GM12878 (cell line): ENCODE data around the gene KLK5.

Experiments
- EZH2 ChIP-seq: IDR thresholded peaks from 2 replicates; pipeline ENCODE4 v1.6.1; 2012; ENCODE audit warnings: low read depth, mild to moderate bottlenecking, control low read depth, inconsistent platforms, low read length, borderline replicate concordance; ENCODE audit not compliant: control insufficient read depth
- HCFC1 ChIP-seq: fragments of 150-350 bp; IDR thresholded peaks from 2 replicates; pipeline ENCODE4 v1.6.1; 2014; ENCODE audit warnings: low read length
- MEF2A ChIP-seq: IDR thresholded peaks from 2 replicates; pipeline ENCODE4 v1.6.1; 2011; ENCODE audit warnings: low read depth, mild to moderate bottlenecking, low read length, moderate library complexity; ENCODE audit not compliant: insufficient read depth
- ZNF24 ChIP-seq: fragments of 450-650 bp; IDR thresholded peaks from 2 replicates; pipeline ENCODE4 v1.6.1; 2017; ENCODE audit warnings: antibody characterized with exemption, mild to moderate bottlenecking
- TF ChIP-seq, protein P1 (sequence below), 3 experiments: IDR thresholded peaks in 2 of 3; conservative IDR thresholded peaks in 1 of 3; 2 replicates each; pipeline ENCODE4 v1.5.1; 2011; ENCODE audit warnings: low read depth in 3 of 3, low read length in 3 of 3, mild to moderate bottlenecking in 3 of 3, control low read depth in 2 of 3, moderate library complexity in 2 of 3, inconsistent platforms in 1 of 3, mixed read lengths in 1 of 3; ENCODE audit not compliant: control insufficient read depth in 2 of 3, insufficient read depth in 1 of 3; ENCODE audit errors: extremely low read depth in 1 of 3
- TF ChIP-seq, protein P2 (sequence below): fragments of 450-650 bp; IDR thresholded peaks from 2 replicates; pipeline ENCODE4 v1.6.1; 2017; ENCODE audit warnings: antibody characterized with exemption, mild to moderate bottlenecking, moderate library complexity
- TF ChIP-seq, protein P3 (sequence below): fragments of 150-350 bp; IDR thresholded peaks from 2 replicates; pipeline ENCODE4 v1.6.1; 2016; ENCODE audit warnings: low read depth, low read length
- TF ChIP-seq, protein P4 (sequence below): fragments of 450-650 bp; conservative IDR thresholded peaks from 2 replicates; pipeline ENCODE4 v1.6.1; 2017; ENCODE audit warnings: mild to moderate bottlenecking, moderate library complexity
- TF ChIP-seq, protein P5 (sequence below): IDR thresholded peaks from 2 replicates; pipeline ENCODE4 v1.6.1; 2012; ENCODE audit warnings: low read depth, low read length, improper control_type of control experiment

DNA sequence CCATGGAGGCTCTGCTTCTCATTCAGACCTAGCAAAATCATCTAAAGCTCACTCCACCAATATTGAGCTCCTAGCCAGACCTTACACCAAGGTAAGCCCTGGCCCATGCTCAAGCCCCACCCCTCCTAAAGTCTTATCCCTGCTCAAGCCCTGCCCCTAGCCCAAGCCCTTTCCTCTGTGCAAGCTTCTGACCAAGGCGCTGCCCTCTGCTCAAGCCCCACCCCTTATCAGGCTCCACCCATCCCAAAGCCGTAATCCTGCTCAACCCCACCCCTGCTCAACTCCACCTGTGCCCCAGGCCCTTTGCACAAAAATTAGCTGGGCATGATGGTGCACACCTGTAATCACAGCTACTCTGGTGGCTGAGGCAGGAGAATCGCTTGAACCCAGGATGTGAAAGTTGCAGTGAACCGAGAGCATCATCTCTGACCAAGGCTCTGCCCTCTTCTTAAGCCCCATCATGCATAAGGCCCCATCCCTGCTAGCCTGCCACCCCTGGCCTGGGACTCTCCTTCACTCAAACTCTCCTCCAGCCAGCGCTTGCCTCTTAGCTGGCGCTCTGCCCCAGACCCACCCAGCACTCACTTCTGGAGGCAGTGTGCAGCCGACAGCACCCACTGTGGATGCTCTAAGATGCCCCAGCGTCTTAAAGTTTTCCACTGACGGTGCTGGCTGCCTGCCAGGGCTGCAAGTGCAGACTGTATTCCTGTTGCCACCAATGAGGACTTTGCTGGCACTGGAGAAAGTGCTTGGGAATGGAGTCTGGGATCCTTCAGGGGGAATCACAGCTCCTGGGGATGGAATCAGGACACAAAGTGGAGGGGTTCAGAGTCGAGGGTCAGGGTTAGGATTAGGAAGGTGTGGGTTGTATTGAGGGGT is 58.1 kb downstream of the KLK5 start:
- TF ChIP-seq MEF2A (no peak), EZH2 (no peak), ZNF24 (no peak), HCFC1 (no peak)
- TF ChIP-seq, protein P1, sequence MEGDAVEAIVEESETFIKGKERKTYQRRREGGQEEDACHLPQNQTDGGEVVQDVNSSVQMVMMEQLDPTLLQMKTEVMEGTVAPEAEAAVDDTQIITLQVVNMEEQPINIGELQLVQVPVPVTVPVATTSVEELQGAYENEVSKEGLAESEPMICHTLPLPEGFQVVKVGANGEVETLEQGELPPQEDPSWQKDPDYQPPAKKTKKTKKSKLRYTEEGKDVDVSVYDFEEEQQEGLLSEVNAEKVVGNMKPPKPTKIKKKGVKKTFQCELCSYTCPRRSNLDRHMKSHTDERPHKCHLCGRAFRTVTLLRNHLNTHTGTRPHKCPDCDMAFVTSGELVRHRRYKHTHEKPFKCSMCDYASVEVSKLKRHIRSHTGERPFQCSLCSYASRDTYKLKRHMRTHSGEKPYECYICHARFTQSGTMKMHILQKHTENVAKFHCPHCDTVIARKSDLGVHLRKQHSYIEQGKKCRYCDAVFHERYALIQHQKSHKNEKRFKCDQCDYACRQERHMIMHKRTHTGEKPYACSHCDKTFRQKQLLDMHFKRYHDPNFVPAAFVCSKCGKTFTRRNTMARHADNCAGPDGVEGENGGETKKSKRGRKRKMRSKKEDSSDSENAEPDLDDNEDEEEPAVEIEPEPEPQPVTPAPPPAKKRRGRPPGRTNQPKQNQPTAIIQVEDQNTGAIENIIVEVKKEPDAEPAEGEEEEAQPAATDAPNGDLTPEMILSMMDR (IDR thresholded peaks at IDR 0.05 in 2 of 3, conservative IDR thresholded peaks at IDR 0.05 in 1 of 3; ENCODE audit: control insufficient read depth in 2 of 3, extremely low read depth in 1 of 3, insufficient read depth in 1 of 3, low read depth in 3 of 3, low read length in 3 of 3) = no peak
- TF ChIP-seq, protein P2, sequence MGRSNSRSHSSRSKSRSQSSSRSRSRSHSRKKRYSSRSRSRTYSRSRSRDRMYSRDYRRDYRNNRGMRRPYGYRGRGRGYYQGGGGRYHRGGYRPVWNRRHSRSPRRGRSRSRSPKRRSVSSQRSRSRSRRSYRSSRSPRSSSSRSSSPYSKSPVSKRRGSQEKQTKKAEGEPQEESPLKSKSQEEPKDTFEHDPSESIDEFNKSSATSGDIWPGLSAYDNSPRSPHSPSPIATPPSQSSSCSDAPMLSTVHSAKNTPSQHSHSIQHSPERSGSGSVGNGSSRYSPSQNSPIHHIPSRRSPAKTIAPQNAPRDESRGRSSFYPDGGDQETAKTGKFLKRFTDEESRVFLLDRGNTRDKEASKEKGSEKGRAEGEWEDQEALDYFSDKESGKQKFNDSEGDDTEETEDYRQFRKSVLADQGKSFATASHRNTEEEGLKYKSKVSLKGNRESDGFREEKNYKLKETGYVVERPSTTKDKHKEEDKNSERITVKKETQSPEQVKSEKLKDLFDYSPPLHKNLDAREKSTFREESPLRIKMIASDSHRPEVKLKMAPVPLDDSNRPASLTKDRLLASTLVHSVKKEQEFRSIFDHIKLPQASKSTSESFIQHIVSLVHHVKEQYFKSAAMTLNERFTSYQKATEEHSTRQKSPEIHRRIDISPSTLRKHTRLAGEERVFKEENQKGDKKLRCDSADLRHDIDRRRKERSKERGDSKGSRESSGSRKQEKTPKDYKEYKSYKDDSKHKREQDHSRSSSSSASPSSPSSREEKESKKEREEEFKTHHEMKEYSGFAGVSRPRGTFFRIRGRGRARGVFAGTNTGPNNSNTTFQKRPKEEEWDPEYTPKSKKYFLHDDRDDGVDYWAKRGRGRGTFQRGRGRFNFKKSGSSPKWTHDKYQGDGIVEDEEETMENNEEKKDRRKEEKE = no peak
- TF ChIP-seq, protein P3, sequence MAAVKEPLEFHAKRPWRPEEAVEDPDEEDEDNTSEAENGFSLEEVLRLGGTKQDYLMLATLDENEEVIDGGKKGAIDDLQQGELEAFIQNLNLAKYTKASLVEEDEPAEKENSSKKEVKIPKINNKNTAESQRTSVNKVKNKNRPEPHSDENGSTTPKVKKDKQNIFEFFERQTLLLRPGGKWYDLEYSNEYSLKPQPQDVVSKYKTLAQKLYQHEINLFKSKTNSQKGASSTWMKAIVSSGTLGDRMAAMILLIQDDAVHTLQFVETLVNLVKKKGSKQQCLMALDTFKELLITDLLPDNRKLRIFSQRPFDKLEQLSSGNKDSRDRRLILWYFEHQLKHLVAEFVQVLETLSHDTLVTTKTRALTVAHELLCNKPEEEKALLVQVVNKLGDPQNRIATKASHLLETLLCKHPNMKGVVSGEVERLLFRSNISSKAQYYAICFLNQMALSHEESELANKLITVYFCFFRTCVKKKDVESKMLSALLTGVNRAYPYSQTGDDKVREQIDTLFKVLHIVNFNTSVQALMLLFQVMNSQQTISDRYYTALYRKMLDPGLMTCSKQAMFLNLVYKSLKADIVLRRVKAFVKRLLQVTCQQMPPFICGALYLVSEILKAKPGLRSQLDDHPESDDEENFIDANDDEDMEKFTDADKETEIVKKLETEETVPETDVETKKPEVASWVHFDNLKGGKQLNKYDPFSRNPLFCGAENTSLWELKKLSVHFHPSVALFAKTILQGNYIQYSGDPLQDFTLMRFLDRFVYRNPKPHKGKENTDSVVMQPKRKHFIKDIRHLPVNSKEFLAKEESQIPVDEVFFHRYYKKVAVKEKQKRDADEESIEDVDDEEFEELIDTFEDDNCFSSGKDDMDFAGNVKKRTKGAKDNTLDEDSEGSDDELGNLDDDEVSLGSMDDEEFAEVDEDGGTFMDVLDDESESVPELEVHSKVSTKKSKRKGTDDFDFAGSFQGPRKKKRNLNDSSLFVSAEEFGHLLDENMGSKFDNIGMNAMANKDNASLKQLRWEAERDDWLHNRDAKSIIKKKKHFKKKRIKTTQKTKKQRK = no peak
- TF ChIP-seq, protein P4, sequence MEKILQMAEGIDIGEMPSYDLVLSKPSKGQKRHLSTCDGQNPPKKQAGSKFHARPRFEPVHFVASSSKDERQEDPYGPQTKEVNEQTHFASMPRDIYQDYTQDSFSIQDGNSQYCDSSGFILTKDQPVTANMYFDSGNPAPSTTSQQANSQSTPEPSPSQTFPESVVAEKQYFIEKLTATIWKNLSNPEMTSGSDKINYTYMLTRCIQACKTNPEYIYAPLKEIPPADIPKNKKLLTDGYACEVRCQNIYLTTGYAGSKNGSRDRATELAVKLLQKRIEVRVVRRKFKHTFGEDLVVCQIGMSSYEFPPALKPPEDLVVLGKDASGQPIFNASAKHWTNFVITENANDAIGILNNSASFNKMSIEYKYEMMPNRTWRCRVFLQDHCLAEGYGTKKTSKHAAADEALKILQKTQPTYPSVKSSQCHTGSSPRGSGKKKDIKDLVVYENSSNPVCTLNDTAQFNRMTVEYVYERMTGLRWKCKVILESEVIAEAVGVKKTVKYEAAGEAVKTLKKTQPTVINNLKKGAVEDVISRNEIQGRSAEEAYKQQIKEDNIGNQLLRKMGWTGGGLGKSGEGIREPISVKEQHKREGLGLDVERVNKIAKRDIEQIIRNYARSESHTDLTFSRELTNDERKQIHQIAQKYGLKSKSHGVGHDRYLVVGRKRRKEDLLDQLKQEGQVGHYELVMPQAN = no peak
- TF ChIP-seq, protein P5, sequence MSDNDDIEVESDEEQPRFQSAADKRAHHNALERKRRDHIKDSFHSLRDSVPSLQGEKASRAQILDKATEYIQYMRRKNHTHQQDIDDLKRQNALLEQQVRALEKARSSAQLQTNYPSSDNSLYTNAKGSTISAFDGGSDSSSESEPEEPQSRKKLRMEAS = no peak
